ENCODE results near the gene GALNT9. TPM values are rescaled to one million over a fixed set of nuclear protein-coding genes. Genes with fewer than 3 reads are reported as not detected.
"Not testable (repeated sequence)": the region's sequence is repeated elsewhere in the genome, so short reads cannot be mapped to it uniquely, and the experiment has no call there.

The GALNT9 gene
- total RNA-seq, 2 experiments from 2014 or later, result not detected

DNA sequence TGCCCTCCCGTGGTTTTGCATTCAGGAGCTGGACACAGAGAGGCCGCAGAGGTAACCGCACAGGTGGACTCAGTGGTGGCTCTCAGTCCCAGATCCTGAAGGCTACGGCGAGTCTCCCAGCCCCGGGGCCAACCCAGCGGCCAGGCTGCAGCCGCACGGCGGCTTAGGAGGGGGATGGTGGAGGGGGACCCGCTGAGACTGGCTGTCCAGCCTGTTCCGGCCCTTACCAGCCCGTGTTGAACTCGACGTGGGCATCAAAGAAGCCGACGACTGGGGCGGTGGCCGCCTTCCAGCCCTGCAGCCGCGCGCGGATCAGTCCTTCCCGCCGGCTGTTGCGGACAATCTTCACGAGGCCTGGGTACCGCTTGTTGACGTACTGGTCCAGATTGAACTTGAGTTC lies 68.7 kb downstream of the GALNT9 start:
- POLR2A ChIA-PET, result no interaction called here

GRCh38 chr12:132259872-132260695 lies 69.3 kb downstream of the GALNT9 start:
- Mint-ChIP-seq H3K27me3 (no peaks in the 10 kb centered on the region), H3K4me1 (no peaks in the 10 kb centered on the region), H3K27ac (no peak overlapping the region), H3K9me3 (no peaks in the 10 kb centered on the region), H3K4me3 (no peak overlapping the region), H3K36me3 (ENCODE audit: low read depth) (no peaks in the 10 kb centered on the region)
- DNase-seq, result no peak
- CTCF ChIA-PET, result no interaction called here
- POLR2A ChIA-PET, result no interaction called here

More for the DNA sequence above, 68.7 kb downstream of the GALNT9 start:
- no peak for DNase-seq
- H3K27me3 Mint-ChIP-seq, result no peaks in the 10 kb centered on the region
- CTCF ChIA-PET, result no interaction called here
- no peaks in the 10 kb centered on the region for H3K9me3 Mint-ChIP-seq
- no peaks in the 10 kb centered on the region for H3K36me3 Mint-ChIP-seq (ENCODE audit: low read depth)
- no peaks in the 10 kb centered on the region for H3K4me1 Mint-ChIP-seq
- H3K27ac Mint-ChIP-seq, result no peak overlapping the region
- H3K4me3 Mint-ChIP-seq, result no peak overlapping the region

GRCh38 chr12:132259364-132259871 lies 70.0 kb downstream of the GALNT9 start:
- Mint-ChIP-seq H3K36me3 (ENCODE audit: low read depth) (no peaks in the 10 kb centered on the region), H3K9me3 (no peaks in the 10 kb centered on the region), H3K27me3 (no peaks in the 10 kb centered on the region), H3K27ac (no peak overlapping the region), H3K4me1 (no peaks in the 10 kb centered on the region), H3K4me3 (no peak overlapping the region)
- CTCF ChIA-PET, result no interaction called here
- POLR2A ChIA-PET, result no interaction called here
- no peak for DNase-seq

DNA sequence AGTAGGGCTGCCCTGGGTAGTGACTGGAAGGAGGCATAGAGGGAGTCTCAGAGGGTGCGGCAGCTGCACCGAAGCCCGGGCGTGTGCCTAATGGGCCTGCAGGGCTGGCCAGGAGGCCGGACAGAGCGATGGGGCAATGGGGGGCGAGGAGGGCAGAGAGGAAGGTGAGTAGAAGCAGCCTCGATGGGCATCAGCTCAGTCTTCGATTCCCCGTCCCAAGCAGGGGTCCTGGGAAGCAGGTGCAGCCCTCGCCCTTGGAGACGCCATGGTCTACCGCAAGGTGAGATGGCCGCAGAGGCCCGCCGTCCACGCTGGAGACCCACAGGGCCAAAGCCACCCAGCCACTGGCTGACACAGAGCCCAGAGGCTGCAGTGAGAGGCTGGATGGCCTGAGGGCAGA lies 70.8 kb downstream of the GALNT9 start:
- CTCF ChIA-PET, result no interaction called here
- H3K4me1 Mint-ChIP-seq, result no peaks in the 10 kb centered on the region
- H3K27ac Mint-ChIP-seq, result no peak overlapping the region
- H3K27me3 Mint-ChIP-seq, result no peaks in the 10 kb centered on the region
- H3K36me3 Mint-ChIP-seq (ENCODE audit: low read depth), result no peaks in the 10 kb centered on the region
- POLR2A ChIA-PET, result no interaction called here
- DNase-seq, result no peak
- H3K4me3 Mint-ChIP-seq, result no peak overlapping the region
- H3K9me3 Mint-ChIP-seq, result no peaks in the 10 kb centered on the region

- Mint-ChIP-seq H3K27me3 (no peaks in the 10 kb centered on the region), H3K9me3 (no peaks in the 10 kb centered on the region), H3K4me3 (no peak overlapping the region), H3K27ac (no peak overlapping the region), H3K36me3 (ENCODE audit: low read depth) (no peaks in the 10 kb centered on the region), H3K4me1 (no peaks in the 10 kb centered on the region)
- CTCF ChIA-PET, result no interaction called here
- no peak for DNase-seq
- POLR2A ChIA-PET, result no interaction called here
Measured at GRCh38 chr12:132257955-132258490, 71.4 kb downstream of the GALNT9 start.

DNA sequence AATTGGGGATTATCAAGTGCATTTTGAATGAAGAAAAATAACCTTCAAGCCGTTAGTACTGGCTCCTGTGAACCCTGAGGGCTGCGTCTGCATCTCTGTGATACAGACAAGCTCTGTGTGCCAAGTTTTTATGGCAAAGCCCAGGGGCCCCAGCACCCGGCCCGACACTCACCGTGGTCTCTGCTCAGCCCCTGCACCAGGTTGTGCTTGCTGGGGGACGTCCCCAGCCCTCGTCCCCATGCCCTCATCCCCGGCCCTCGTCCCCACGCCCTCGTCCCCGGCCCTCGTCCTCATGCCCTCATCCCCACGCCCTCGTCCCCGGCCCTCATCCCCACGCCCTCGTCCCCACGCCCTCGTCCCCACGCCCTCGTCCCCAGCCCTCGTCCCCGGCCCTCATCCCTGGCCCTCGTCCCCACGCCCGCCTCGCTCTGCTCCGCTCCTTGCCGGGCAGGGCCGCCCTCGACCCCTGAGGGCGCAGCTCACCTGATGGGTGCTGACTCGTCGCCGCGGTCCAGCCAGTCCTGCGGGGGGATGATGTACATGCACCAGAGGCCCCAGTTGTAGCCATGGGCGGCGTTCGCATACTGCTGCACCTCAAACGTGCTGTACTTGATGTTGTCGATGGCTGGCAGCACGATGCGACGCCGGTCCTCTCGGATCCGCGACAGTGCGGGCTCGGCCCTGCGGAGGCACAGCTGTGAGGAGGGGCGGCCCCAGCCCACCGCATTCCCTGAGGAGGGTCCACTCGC lies 72.0 kb downstream of the GALNT9 start:
- H3K27ac Mint-ChIP-seq, result no peak overlapping the region
- no peak for DNase-seq
- ChIA-PET POLR2A (no interaction called here), CTCF (no interaction called here)
- no peaks in the 10 kb centered on the region for H3K9me3 Mint-ChIP-seq
- H3K27me3 Mint-ChIP-seq, result no peaks in the 10 kb centered on the region
- H3K4me3 Mint-ChIP-seq, result no peak overlapping the region
- H3K4me1 Mint-ChIP-seq, result no peaks in the 10 kb centered on the region
- H3K36me3 Mint-ChIP-seq (ENCODE audit: low read depth), result no peaks in the 10 kb centered on the region

DNA sequence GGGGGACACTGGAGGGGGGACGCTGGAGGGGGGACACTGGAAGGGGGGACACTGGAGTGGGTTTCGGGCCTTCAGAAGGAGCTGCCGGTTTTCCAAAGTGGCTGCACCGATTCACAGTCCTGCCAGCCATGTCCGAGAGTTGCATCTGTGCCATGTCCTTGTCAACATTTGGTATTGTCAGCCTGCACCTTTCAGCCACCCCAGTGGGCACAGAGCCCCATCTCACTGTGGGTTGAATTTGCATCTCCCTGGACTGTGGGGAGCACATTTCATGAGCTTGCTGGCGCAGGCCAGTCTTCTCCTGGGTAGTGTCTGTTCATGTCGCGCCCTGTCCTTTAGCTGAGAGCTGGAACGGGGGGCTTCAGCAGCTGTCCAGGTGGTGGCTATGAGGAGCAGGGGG lies 72.7 kb downstream of the GALNT9 start:
- Mint-ChIP-seq H3K36me3 (ENCODE audit: low read depth) (no peaks in the 10 kb centered on the region), H3K9me3 (no peaks in the 10 kb centered on the region), H3K27ac (no peak overlapping the region), H3K4me1 (no peaks in the 10 kb centered on the region), H3K4me3 (no peak overlapping the region), H3K27me3 (no peaks in the 10 kb centered on the region)
- DNase-seq, result no peak
- POLR2A ChIA-PET, result no interaction called here
- CTCF ChIA-PET, result no interaction called here

DNA sequence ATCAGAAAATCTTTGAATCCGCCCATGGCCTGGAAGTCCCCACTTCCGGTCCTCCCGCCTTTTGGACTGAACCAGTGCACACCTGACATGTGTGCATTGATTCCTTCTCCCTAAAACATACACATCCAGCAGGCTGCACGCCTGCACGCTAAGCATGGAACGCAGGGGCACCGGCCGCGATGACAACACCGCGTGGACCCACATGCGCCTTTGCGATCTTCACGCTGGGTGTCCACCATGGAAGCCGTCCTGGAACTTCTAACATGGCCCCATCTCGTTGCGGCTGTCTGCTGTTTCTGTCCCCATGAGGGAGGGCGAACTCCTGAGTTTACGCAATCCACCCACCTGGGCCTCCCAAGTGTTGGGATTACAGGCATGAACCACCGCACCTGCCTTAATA lies 73.7 kb downstream of the GALNT9 start:
- no peaks in the 10 kb centered on the region for H3K27me3 Mint-ChIP-seq
- no peaks in the 10 kb centered on the region for H3K36me3 Mint-ChIP-seq (ENCODE audit: low read depth)
- CTCF ChIA-PET, result no interaction called here
- no peak for DNase-seq
- POLR2A ChIA-PET, result no interaction called here
- H3K4me3 Mint-ChIP-seq, result no peak overlapping the region
- H3K9me3 Mint-ChIP-seq, result no peaks in the 10 kb centered on the region
- H3K27ac Mint-ChIP-seq, result no peak overlapping the region
- H3K4me1 Mint-ChIP-seq, result no peaks in the 10 kb centered on the region

DNA sequence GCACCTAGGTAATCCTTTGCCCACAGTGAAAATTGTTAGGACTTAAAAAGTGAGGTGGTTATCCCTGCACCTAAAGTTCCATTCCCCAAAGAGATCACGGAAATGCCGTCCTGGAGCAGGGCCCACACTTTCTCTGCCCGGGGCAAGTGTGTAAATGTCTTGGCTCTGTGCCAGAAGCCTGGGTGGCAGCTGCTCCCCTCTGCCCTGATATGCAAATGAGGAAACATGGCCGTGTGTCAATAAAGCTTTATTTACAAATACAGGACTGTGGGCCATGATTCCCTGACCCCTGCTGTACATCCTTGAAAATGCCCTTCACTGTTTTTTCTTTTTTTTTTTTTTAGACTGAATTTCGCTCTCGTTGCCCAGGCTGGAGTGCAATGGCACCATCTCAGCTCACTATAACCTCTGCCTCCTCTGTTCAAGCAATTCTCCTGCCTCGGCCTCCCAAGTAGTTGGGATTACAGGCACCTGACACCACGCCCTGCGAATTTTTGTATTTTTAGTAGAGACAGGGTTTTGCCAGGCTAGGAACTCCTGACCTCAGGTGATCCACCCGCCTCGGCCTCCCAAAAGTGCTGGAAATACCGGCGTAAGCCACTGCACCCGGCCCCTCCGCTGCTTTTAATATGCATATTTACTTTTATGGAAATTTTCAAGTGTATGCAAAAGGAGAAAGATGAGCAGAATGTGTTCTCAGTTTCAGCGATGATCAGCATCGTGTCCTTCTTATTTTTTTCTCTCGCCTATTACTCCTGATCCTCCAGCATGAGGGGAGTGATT lies 75.5 kb downstream of the GALNT9 start:
- POLR2A ChIA-PET, result no interaction called here
- CTCF ChIA-PET, result no interaction called here
- Mint-ChIP-seq H3K9me3 (no peaks in the 10 kb centered on the region), H3K4me3 (no peak overlapping the region), H3K27me3 (no peaks in the 10 kb centered on the region), H3K36me3 (ENCODE audit: low read depth) (no peaks in the 10 kb centered on the region), H3K4me1 (no peaks in the 10 kb centered on the region), H3K27ac (no peak overlapping the region)
- DNase-seq, result no peak

DNA sequence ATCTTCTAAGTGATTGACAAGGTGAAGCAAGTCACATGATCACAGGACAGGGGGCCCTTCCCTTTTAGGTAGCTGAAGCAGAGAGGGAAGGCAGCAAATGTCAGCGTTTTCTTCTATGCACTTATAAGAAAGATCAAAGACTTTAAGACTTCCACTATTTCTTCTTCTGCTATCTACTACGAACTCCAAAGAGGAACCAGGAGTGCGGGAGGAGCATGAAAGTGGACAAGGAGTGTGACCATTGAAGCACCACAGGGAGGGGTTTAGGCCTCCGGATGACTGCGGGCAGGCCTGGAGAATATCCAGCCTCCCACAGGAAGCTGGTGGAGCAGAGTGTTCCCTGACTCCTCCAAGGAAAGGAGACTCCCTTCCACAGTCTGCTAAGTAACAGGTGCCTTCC lies 76.4 kb downstream of the GALNT9 start:
- H3K27me3 Mint-ChIP-seq; H3K4me1 Mint-ChIP-seq; H3K27ac Mint-ChIP-seq; DNase-seq; H3K36me3 Mint-ChIP-seq (ENCODE audit: low read depth); CTCF ChIA-PET; H3K9me3 Mint-ChIP-seq; POLR2A ChIA-PET; H3K4me3 Mint-ChIP-seq: not testable (repeated sequence)

DNA sequence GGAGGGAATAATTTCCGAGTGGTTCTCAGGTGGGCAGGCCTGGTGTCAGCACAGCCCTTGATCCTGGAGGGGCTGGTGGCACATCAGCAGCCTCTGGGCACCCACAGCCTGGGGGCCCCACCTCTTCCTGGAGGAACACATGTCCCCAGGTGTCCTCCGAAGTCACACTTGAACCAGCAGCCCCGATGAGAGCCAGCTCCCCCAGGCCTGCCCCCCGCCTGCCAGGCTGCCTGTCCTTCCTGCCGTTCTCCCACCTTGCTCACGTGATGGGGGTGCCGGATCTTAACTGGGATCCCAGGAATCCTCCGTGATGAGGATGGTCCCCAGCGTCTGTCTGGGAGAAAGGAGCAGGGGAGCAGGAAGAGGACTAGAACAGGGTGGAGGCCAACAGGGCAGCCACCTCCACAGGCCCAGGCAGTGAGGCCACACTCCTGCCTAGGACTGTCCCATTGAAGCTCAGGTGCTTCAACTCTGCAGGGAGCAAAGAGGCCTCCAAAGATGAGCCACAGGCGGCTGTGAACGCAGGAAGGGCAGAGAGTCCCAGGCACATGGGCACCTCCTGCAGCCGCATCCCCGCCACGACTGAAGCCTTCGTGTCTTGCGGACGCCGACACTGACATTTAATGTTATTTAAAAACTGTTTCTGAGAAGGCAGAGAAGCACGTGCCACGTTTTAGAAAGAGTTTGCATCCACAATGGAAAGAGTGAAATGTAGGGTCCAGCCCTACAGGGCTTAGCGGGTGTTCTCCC lies 77.5 kb downstream of the GALNT9 start:
- H3K27ac Mint-ChIP-seq, result no peak overlapping the region
- no peaks in the 10 kb centered on the region for H3K36me3 Mint-ChIP-seq (ENCODE audit: low read depth)
- DNase-seq, result no peak
- no peaks in the 10 kb centered on the region for H3K27me3 Mint-ChIP-seq
- no peaks in the 10 kb centered on the region for H3K4me1 Mint-ChIP-seq
- no peak overlapping the region for H3K4me3 Mint-ChIP-seq
- no peaks in the 10 kb centered on the region for H3K9me3 Mint-ChIP-seq
- POLR2A ChIA-PET, result no interaction called here
- CTCF ChIA-PET, result no interaction called here

DNA sequence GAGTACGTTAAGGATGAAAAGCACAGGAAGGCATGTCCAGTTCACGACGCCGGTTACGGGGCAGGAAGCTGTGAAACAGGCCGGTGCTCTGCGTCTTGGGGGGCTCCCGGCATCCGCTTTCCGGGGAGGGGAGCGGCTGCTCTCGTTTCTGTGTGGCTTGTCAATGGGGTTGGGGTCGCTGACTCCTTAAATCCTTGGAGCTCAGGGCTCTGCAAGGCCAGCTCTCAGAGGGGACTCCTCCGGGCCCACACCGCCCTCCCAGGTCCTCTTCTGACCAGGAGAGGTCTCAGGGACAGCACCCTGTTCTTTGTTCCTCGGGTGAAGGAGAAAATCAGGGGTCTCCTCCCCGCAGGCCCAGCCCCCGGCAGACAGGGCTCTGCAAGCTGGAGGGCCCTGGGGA lies 78.1 kb downstream of the GALNT9 start:
- POLR2A ChIA-PET, result no interaction called here

GRCh38 chr12:132250707-132251106 lies 78.7 kb downstream of the GALNT9 start:
- H3K9me3 Mint-ChIP-seq, result no peaks in the 10 kb centered on the region
- ChIA-PET POLR2A (no interaction called here), CTCF (no interaction called here)
- no peak for DNase-seq
- no peaks in the 10 kb centered on the region for H3K36me3 Mint-ChIP-seq (ENCODE audit: low read depth)
- no peak overlapping the region for H3K4me3 Mint-ChIP-seq
- H3K27me3 Mint-ChIP-seq, result no peaks in the 10 kb centered on the region
- no peak overlapping the region for H3K27ac Mint-ChIP-seq
- no peaks in the 10 kb centered on the region for H3K4me1 Mint-ChIP-seq

More for the DNA sequence above, 78.1 kb downstream of the GALNT9 start:
- H3K4me1 Mint-ChIP-seq, result no peaks in the 10 kb centered on the region
- no peak for DNase-seq
- H3K27me3 Mint-ChIP-seq, result no peaks in the 10 kb centered on the region
- H3K27ac Mint-ChIP-seq, result no peak overlapping the region
- CTCF ChIA-PET, result no interaction called here
- no peaks in the 10 kb centered on the region for H3K36me3 Mint-ChIP-seq (ENCODE audit: low read depth)
- no peak overlapping the region for H3K4me3 Mint-ChIP-seq
- H3K9me3 Mint-ChIP-seq, result no peaks in the 10 kb centered on the region

Measured in activated CD4-positive, alpha-beta memory T cell treated with anti-CD3 and anti-CD28 coated beads, Interleukin-2, amount 10 ng/mL, durations not matched to agents 7 days and 5 days (primary cell).